NB4 (cell line): ENCODE measurements around the gene DPF1.

Experiments used
- DNase-seq: peaks from one replicate; pipeline ENCODE4 v3.0.0; 2010; ENCODE audit warnings: low read depth
- H3K4me3 ChIP-seq: one replicate; pipeline ENCODE4 v1.5.1; 2011; ENCODE audit warnings: mild to moderate bottlenecking, low read depth, low read length, moderate library complexity
- CTCF ChIP-seq: IDR thresholded peaks from one replicate; pipeline ENCODE4 v1.5.1; 2012; ENCODE audit warnings: low read depth, low read length
- MAX ChIP-seq: IDR thresholded peaks from 2 replicates; pipeline ENCODE4 v1.6.1; 2011; ENCODE audit warnings: low read depth, low read length
- MYC ChIP-seq: IDR thresholded peaks from 2 replicates; pipeline ENCODE4 v1.6.1; 2011; ENCODE audit warnings: low read depth, low read length
- POLR2A ChIP-seq: IDR thresholded peaks from 2 replicates; pipeline ENCODE4 v1.6.1; 2011; ENCODE audit warnings: mild to moderate bottlenecking; ENCODE audit not compliant: insufficient read length; ENCODE audit errors: extremely low read depth

The DPF1 gene

GRCh38 chr19:38185562-38185961 is 38.5 kb downstream of the DPF1 start:
- no peak for DNase-seq
- TF ChIP-seq CTCF (no peak), MAX (no peak), POLR2A (no peak), MYC (no peak)
- H3K4me3 ChIP-seq, result no peak overlapping the region

- no peak for DNase-seq
- TF ChIP-seq MAX, result no peak
- no peak overlapping the region for H3K4me3 ChIP-seq
Observed at GRCh38 chr19:38184815-38185214, 39.2 kb downstream of the DPF1 start.

GRCh38 chr19:38183251-38183897 is 40.6 kb downstream of the DPF1 start:
- no peak for DNase-seq
- H3K4me3 ChIP-seq, result no peak overlapping the region
- TF ChIP-seq MYC, result no peak
- no peak for TF ChIP-seq MAX
- no peak for TF ChIP-seq CTCF
- no peak for TF ChIP-seq POLR2A

GRCh38 chr19:38182536-38183210 is 41.3 kb downstream of the DPF1 start:
- DNase-seq, result no peak
- TF ChIP-seq CTCF, result no peak
- TF ChIP-seq MYC, result no peak
- TF ChIP-seq POLR2A, result no peak
- TF ChIP-seq MAX, result no peak
- H3K4me3 ChIP-seq, result no peak overlapping the region

- TF ChIP-seq POLR2A, result no peak
- TF ChIP-seq CTCF, result no peak
- TF ChIP-seq MAX, result no peak
- no peak for TF ChIP-seq MYC
- no peak overlapping the region for H3K4me3 ChIP-seq
- DNase-seq, result no peak
Observed at GRCh38 chr19:38180071-38180470, 44.0 kb downstream of the DPF1 start.

- TF ChIP-seq MYC (no peak), MAX (no peak), CTCF (no peak), POLR2A (no peak)
- no peak overlapping the region for H3K4me3 ChIP-seq
Observed at GRCh38 chr19:38175422-38175821, 48.6 kb downstream of the DPF1 start.

More at GRCh38 chr19:38175422-38175821, 48.6 kb downstream of the DPF1 start:
- no peak for DNase-seq
